ENCODE data around the gene MYH2. TPM values are rescaled to one million over a fixed set of nuclear protein-coding genes. Genes with fewer than 3 reads are reported as not detected.

Gene MYH2
- total RNA-seq, 1 donor from 2014 or later = not detected

- ATAC-seq = no peak
- intact Hi-C loops (cut with DNase I) = no loop called here
- DNase-seq (ENCODE audit: missing footprints) = no peak
Measured at GRCh38 chr17:10518271-10519037, 31.0 kb downstream of the MYH2 start, which contains the start of gene MYH1. Gene MYH1, minus strand, starts transcription at chr17:10518542. Its CDS starts 1,900 bp downstream, at chr17:10516642.

- ATAC-seq = no peak
- DNase-seq (ENCODE audit: missing footprints) = no peak
- intact Hi-C loops (cut with DNase I) = no loop called here
Measured at GRCh38 chr17:10516638-10517037, 32.8 kb downstream of the MYH2 start.

- no peak for DNase-seq (ENCODE audit: missing footprints)
- intact Hi-C loops (cut with DNase I) = no loop called here
- ATAC-seq = no peak
Measured at GRCh38 chr17:10516065-10516464, 33.4 kb downstream of the MYH2 start.

- no peak for ATAC-seq
- DNase-seq (ENCODE audit: missing footprints) = no peak
- intact Hi-C loops (cut with DNase I) = no loop called here
Measured at GRCh38 chr17:10513299-10514067, 36.0 kb downstream of the MYH2 start.

GRCh38 chr17:10512856-10513255, 36.6 kb downstream of the MYH2 start:
- intact Hi-C loops (cut with DNase I) = no loop called here
- no peak for ATAC-seq
- DNase-seq (ENCODE audit: missing footprints) = no peak

GRCh38 chr17:10499950-10500349, 49.5 kb downstream of the MYH2 start:
- ATAC-seq = no peak
- intact Hi-C loops (cut with DNase I) = no loop called here
- no peak for DNase-seq (ENCODE audit: missing footprints)

- intact Hi-C loops (cut with DNase I) = no loop called here
- no peak for ATAC-seq
- DNase-seq (ENCODE audit: missing footprints) = no peak
Measured at GRCh38 chr17:10492004-10492403, 57.5 kb downstream of the MYH2 start.

- no peak for DNase-seq (ENCODE audit: missing footprints)
- no peak for ATAC-seq
- intact Hi-C loops (cut with DNase I) = no loop called here
Measured at GRCh38 chr17:10482252-10482651, 67.2 kb downstream of the MYH2 start.

GRCh38 chr17:10477701-10478100, 71.8 kb downstream of the MYH2 start:
- intact Hi-C loops (cut with DNase I) = no loop called here
- DNase-seq (ENCODE audit: missing footprints) (no peak), ATAC-seq (no peak)

GRCh38 chr17:10474536-10474935, 74.9 kb downstream of the MYH2 start:
- no peak for DNase-seq (ENCODE audit: missing footprints)
- intact Hi-C loops (cut with DNase I) = no loop called here
- ATAC-seq = no peak

GRCh38 chr17:10471858-10472257, 77.6 kb downstream of the MYH2 start:
- intact Hi-C loops (cut with DNase I) = no loop called here
- ATAC-seq (no peak), DNase-seq (ENCODE audit: missing footprints) (no peak)

Other genes starting within 250 kb of the MYH2 start
- gene MYH13, start 176.7 kb downstream of the MYH2 start, total RNA-seq = not detected
- not detected for gene MYH8, start 127.7 kb downstream of the MYH2 start, total RNA-seq
- not detected for gene MYH4, start 80.1 kb downstream of the MYH2 start, total RNA-seq
- not detected for gene MYH1, start 31.1 kb downstream of the MYH2 start, total RNA-seq
- gene MYH3, start 107.7 kb upstream of the MYH2 start, total RNA-seq = 0.43 TPM
- 30.9 TPM for gene SCO1, start 147.9 kb upstream of the MYH2 start, total RNA-seq
- 3.8 TPM for gene ADPRM, start 147.9 kb upstream of the MYH2 start, total RNA-seq
- gene TMEM220, start 180.4 kb upstream of the MYH2 start, total RNA-seq = 9.8 TPM